ENCODE data around the gene SARS1.

- TF ChIP-seq CTCF (IDR thresholded peaks at IDR 0.05; ENCODE audit: borderline replicate concordance, extremely low read depth, low read length, poor library complexity, severe bottlenecking), result no peak
- TF ChIP-seq EZH2 (IDR thresholded peaks at IDR 0.05; ENCODE audit: borderline replicate concordance, low read depth, low read length, severe bottlenecking), result no peak
Measured at GRCh38 chr1:109184687-109185086, 29.0 kb upstream of the SARS1 start.

Data from DND-41 (cell line).